Astrocyte of the spinal cord (primary cell): ENCODE data around the gene ACCSL.

ENCODE experiments used
- DNase-seq: peaks from one replicate; pipeline ENCODE4 v3.0.0; 2011; ENCODE audit warnings: low read depth, low spot score
- H3K4me3 ChIP-seq: 2 replicates; pipeline ENCODE4 v1.5.1; 2011; ENCODE audit warnings: low read depth, mild to moderate bottlenecking, low read length, moderate library complexity
- CTCF ChIP-seq: IDR thresholded peaks from 2 replicates; pipeline ENCODE4 v1.5.1; 2012; ENCODE audit warnings: low read depth, mild to moderate bottlenecking, low read length, inconsistent platforms
- in situ Hi-C: cut with HindIII; loops from 2 replicates; pipeline ENCODE4 v1.10.0; 2017; ENCODE audit warnings: low sequenced_read_pairs

The ACCSL gene

GRCh38 chr11:44010789-44011251 is 37.0 kb upstream of the ACCSL start:
- in situ Hi-C loops, result no loop called here
- no peak for TF ChIP-seq CTCF
- no peak for DNase-seq
- H3K4me3 ChIP-seq, result no peak overlapping the region

GRCh38 chr11:44011797-44012196 is 36.0 kb upstream of the ACCSL start:
- H3K4me3 ChIP-seq, result no peak overlapping the region
- in situ Hi-C loops, result no loop called here
- no peak for DNase-seq
- TF ChIP-seq CTCF, result no peak

GRCh38 chr11:44014968-44015623 is 32.7 kb upstream of the ACCSL start:
- TF ChIP-seq CTCF, result no peak
- in situ Hi-C loops, result no loop called here
- DNase-seq, result no peak
- no peak overlapping the region for H3K4me3 ChIP-seq

GRCh38 chr11:44015624-44016007 is 32.2 kb upstream of the ACCSL start:
- in situ Hi-C loops, result no loop called here
- H3K4me3 ChIP-seq, result no peak overlapping the region
- no peak for DNase-seq
- TF ChIP-seq CTCF, result no peak

- no peak for TF ChIP-seq CTCF
- DNase-seq, result peak; percentile 42
- in situ Hi-C loops, result no loop called here
- H3K4me3 ChIP-seq, result no peak overlapping the region
Measured at GRCh38 chr11:44016131-44016530, 31.6 kb upstream of the ACCSL start.

GRCh38 chr11:44016546-44017442 is 31.0 kb upstream of the ACCSL start:
- DNase-seq, result no peak
- in situ Hi-C loops, result no loop called here
- H3K4me3 ChIP-seq, result no peak overlapping the region
- TF ChIP-seq CTCF, result no peak
